Activated CD4-positive, alpha-beta T cell treated with anti-CD3 and anti-CD28 coated beads, Interleukin-2, Interleukin-4, amounts not matched to agents 100 ng/mL and 50 ng/mL, durations not matched to agents 16 hours and 8 hours (primary cell): ENCODE results near the gene ARFGAP1.
"Not testable (repeated sequence)": the region's sequence is repeated elsewhere in the genome, so short reads cannot be mapped to it uniquely, and the experiment has no call there.

Experiments
- DNase-seq: peaks from one replicate; pipeline ENCODE4 v3.0.0-alpha.2; 2020; ENCODE audit warnings: low spot score

ARFGAP1 gene

GRCh38 chr20:63334356-63334755 lies 61.7 kb downstream of the ARFGAP1 start:
- DNase-seq, result no peak

GRCh38 chr20:63335060-63335459 lies 62.4 kb downstream of the ARFGAP1 start:
- DNase-seq, result not testable (repeated sequence)

GRCh38 chr20:63335711-63336110 lies 63.1 kb downstream of the ARFGAP1 start:
- no peak for DNase-seq

GRCh38 chr20:63336232-63336752 lies 63.7 kb downstream of the ARFGAP1 start:
- no peak for DNase-seq

- no peak for DNase-seq
Measured at GRCh38 chr20:63337786-63338420, 65.3 kb downstream of the ARFGAP1 start.
